WTC11 (cell line): ENCODE results near the gene CYB5A. TPM values are rescaled to one million over a fixed set of nuclear protein-coding genes. Genes with fewer than 3 reads are reported as not detected.

Experiments
- ATAC-seq: fragments of 200-7000 bp; cut with Tn5 transposase; 2 replicates; pipeline ENCODE4 v1.10.0; 2021; ENCODE audit warnings: mild to moderate bottlenecking, moderate library complexity
- CTCF ChIA-PET: fragments of 300-600 bp; sonication (Branson Sonifier 250); formaldehyde crosslinking; loops from one replicate; lab custom pipeline; 2021; ENCODE audit warnings: antibody characterized with exemption; lab: Charles Lee
- POLR2A ChIA-PET: fragments of 350-600 bp; sonication (Branson Sonifier 250); formaldehyde crosslinking; loops from one replicate; lab custom pipeline; 2021; ENCODE audit warnings: antibody characterized with exemption; lab: Charles Lee
- DNase-seq: peaks from one replicate; pipeline ENCODE4 v3.0.0; 2021; ENCODE audit warnings: low spot score
- H3K27ac Mint-ChIP-seq: 2 replicates; pipeline ENCODE4 v1.8.0; 2021; ENCODE audit warnings: mixed read lengths
- H3K27me3 Mint-ChIP-seq: 2 replicates; pipeline ENCODE4 v1.8.0; 2021; ENCODE audit warnings: low read depth, mild to moderate bottlenecking, moderate library complexity, mixed read lengths
- H3K36me3 Mint-ChIP-seq: 2 replicates; pipeline ENCODE4 v1.8.0; 2021; ENCODE audit warnings: mixed read lengths
- H3K4me1 Mint-ChIP-seq: 2 replicates; pipeline ENCODE4 v1.8.0; 2022; ENCODE audit warnings: mixed read lengths
- H3K4me3 Mint-ChIP-seq: 2 replicates; pipeline ENCODE4 v1.8.0; 2021; ENCODE audit warnings: mild to moderate bottlenecking, moderate library complexity, mixed read lengths
- H3K9me3 Mint-ChIP-seq: 2 replicates; pipeline ENCODE4 v1.8.0; 2021; ENCODE audit warnings: mixed read lengths
- CREM ChIP-seq: sonication (generic); formaldehyde crosslinking; IDR thresholded peaks from 2 replicates; pipeline ENCODE4 v1.8.1; 2022; ENCODE audit warnings: mild to moderate bottlenecking, missing genetic modification reagents, moderate library complexity
- ELF4 ChIP-seq: sonication (generic); formaldehyde crosslinking; IDR thresholded peaks from 2 replicates; pipeline ENCODE4 v1.8.1; 2022; ENCODE audit warnings: low read depth, mild to moderate bottlenecking, moderate library complexity, missing genetic modification reagents
- EMX1 ChIP-seq: fragments of 250-450 bp; sonication (Bioruptor Pico); IDR thresholded peaks from 2 replicates; pipeline ENCODE4 v1.8.0; 2021; ENCODE audit warnings: mild to moderate bottlenecking
- ESRRA ChIP-seq: sonication (generic); formaldehyde crosslinking; IDR thresholded peaks from 2 replicates; pipeline ENCODE4 v1.8.1; 2022; ENCODE audit warnings: mild to moderate bottlenecking, missing genetic modification reagents, borderline replicate concordance
- ETV6 ChIP-seq: sonication (generic); formaldehyde crosslinking; IDR thresholded peaks from 2 replicates; pipeline ENCODE4 v1.8.1; 2022; ENCODE audit warnings: mild to moderate bottlenecking, missing genetic modification reagents
- FOXJ3 ChIP-seq: sonication (generic); formaldehyde crosslinking; IDR thresholded peaks from 2 replicates; pipeline ENCODE4 v1.9.0; 2021; ENCODE audit warnings: missing genetic modification reagents, mild to moderate bottlenecking, borderline replicate concordance
- FOXK1 ChIP-seq: sonication (generic); formaldehyde crosslinking; IDR thresholded peaks from 2 replicates; pipeline ENCODE4 v1.8.0; 2022; ENCODE audit warnings: mild to moderate bottlenecking, moderate library complexity, missing genetic modification reagents
- FOXP1 ChIP-seq: sonication (generic); formaldehyde crosslinking; IDR thresholded peaks from 2 replicates; pipeline ENCODE4 v1.8.0; 2022; ENCODE audit warnings: missing genetic modification reagents, mild to moderate bottlenecking, moderate library complexity, borderline replicate concordance
- HMGA2 ChIP-seq: fragments of 250-450 bp; sonication (Bioruptor Pico); IDR thresholded peaks from 2 replicates; pipeline ENCODE4 v1.4.0; 2021; ENCODE audit warnings: mild to moderate bottlenecking, moderate library complexity
- JAZF1 ChIP-seq: fragments of 250-450 bp; sonication (Bioruptor Pico); IDR thresholded peaks from 2 replicates; pipeline ENCODE4 v1.9.0; 2021; ENCODE audit warnings: moderate library complexity, mild to moderate bottlenecking, inconsistent platforms
- NFE2L1 ChIP-seq: sonication (generic); formaldehyde crosslinking; IDR thresholded peaks from 2 replicates; pipeline ENCODE4 v1.8.1; 2023; ENCODE audit warnings: missing genetic modification reagents
- NR2C2 ChIP-seq: sonication (generic); formaldehyde crosslinking; IDR thresholded peaks from 2 replicates; pipeline ENCODE4 v1.8.0; 2022; ENCODE audit warnings: mild to moderate bottlenecking, missing genetic modification reagents
- PRRX2 ChIP-seq: fragments of 250-450 bp; sonication (Bioruptor Pico); IDR thresholded peaks from 2 replicates; pipeline ENCODE4 v1.8.0; 2021; ENCODE audit warnings: mild to moderate bottlenecking
- RORB ChIP-seq: fragments of 250-450 bp; sonication (Bioruptor Pico); IDR thresholded peaks from 2 replicates; pipeline ENCODE4 v1.9.0; 2021; ENCODE audit warnings: mild to moderate bottlenecking
- SMAD3 ChIP-seq: sonication (generic); formaldehyde crosslinking; IDR thresholded peaks from 2 replicates; pipeline ENCODE4 v1.8.0; 2022; ENCODE audit warnings: missing genetic modification reagents, mild to moderate bottlenecking, borderline replicate concordance
- ZBTB21 ChIP-seq: sonication (generic); formaldehyde crosslinking; IDR thresholded peaks from 2 replicates; pipeline ENCODE4 v1.8.1; 2023; ENCODE audit warnings: mild to moderate bottlenecking, missing genetic modification reagents, borderline replicate concordance
- ZNF263 ChIP-seq: sonication (generic); formaldehyde crosslinking; IDR thresholded peaks from 2 replicates; pipeline ENCODE4 v1.8.1; 2022; ENCODE audit warnings: low read depth, mild to moderate bottlenecking, moderate library complexity, missing genetic modification reagents
- ZNF317 ChIP-seq: sonication (generic); formaldehyde crosslinking; IDR thresholded peaks from 2 replicates; pipeline ENCODE4 v1.8.1; 2023; ENCODE audit warnings: low read depth, mild to moderate bottlenecking, moderate library complexity, missing genetic modification reagents, borderline replicate concordance
- ZNF416 ChIP-seq: fragments of 250-450 bp; sonication (Bioruptor Pico); IDR thresholded peaks from 2 replicates; pipeline ENCODE4 v1.9.0; 2021; ENCODE audit warnings: mild to moderate bottlenecking, inconsistent platforms
- ZNF423 ChIP-seq: fragments of 250-450 bp; sonication (Bioruptor Pico); IDR thresholded peaks from 2 replicates; pipeline ENCODE4 v2.1.2; 2022; ENCODE audit warnings: mild to moderate bottlenecking, moderate library complexity
- ZNF671 ChIP-seq: fragments of 250-450 bp; sonication (Bioruptor Pico); IDR thresholded peaks from 2 replicates; pipeline ENCODE4 v1.8.0; 2021; ENCODE audit warnings: mild to moderate bottlenecking
- total RNA-seq: library from RNA; stranded (reverse); gene quantifications from 3 replicates; pipeline ENCODE4 v1.2.3, GENCODE V29; 2021
- TF ChIP-seq, protein P1 (sequence below): sonication (generic); formaldehyde crosslinking; IDR thresholded peaks from 2 replicates; pipeline ENCODE4 v1.8.1; 2023; ENCODE audit warnings: mild to moderate bottlenecking, missing genetic modification reagents, moderate library complexity
- TF ChIP-seq, protein P2 (sequence below): fragments of 250-450 bp; sonication (Bioruptor Pico); IDR thresholded peaks from 2 replicates; pipeline ENCODE4 v2.1.2; 2022; ENCODE audit warnings: mild to moderate bottlenecking, moderate library complexity
- TF ChIP-seq, protein P3 (sequence below): sonication (generic); formaldehyde crosslinking; IDR thresholded peaks from 2 replicates; pipeline ENCODE4 v1.8.1; 2022; ENCODE audit warnings: mild to moderate bottlenecking, missing genetic modification reagents, moderate library complexity, borderline replicate concordance
- TF ChIP-seq, protein P4 (sequence below): sonication (generic); formaldehyde crosslinking; IDR thresholded peaks from 2 replicates; pipeline ENCODE4 v1.8.1; 2023; ENCODE audit warnings: mild to moderate bottlenecking, moderate library complexity, missing genetic modification reagents
- TF ChIP-seq, protein P5 (sequence below): sonication (generic); formaldehyde crosslinking; IDR thresholded peaks from 2 replicates; pipeline ENCODE4 v1.8.0; 2022; ENCODE audit warnings: mild to moderate bottlenecking, missing genetic modification reagents
- TF ChIP-seq, protein P6 (sequence below): sonication (generic); formaldehyde crosslinking; IDR thresholded peaks from 2 replicates; pipeline ENCODE4 v1.8.1; 2023; ENCODE audit warnings: mild to moderate bottlenecking, missing genetic modification reagents
- TF ChIP-seq, protein P7 (sequence below): sonication (generic); formaldehyde crosslinking; IDR thresholded peaks from 2 replicates; pipeline ENCODE4 v1.8.0; 2022; ENCODE audit warnings: mild to moderate bottlenecking, missing genetic modification reagents

The CYB5A gene
- total RNA-seq, 1 experiment from 2014 or later, result 127 TPM

DNA sequence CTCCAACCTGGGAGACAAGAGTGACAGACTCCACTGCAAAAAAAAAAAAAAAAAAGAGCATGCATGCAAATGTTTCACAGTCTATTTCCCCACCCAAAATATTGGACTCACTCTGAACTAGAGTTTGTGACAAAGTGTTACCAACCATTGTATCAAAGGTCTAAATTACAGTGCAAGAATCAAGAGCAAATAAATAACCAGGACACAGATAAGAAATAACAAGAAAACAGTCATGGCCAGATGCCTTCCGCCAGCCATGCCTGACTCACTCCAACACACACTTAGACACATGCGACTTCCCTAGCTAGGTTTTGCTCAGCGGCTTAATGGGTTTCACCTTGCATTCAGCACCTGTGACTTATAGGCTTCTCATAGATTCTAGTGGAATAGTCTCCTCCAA is 62.8 kb downstream of the CYB5A start:
- ATAC-seq, result no peak
- Mint-ChIP-seq H3K36me3 (no peaks in the 10 kb centered on the region), H3K27ac (no peak overlapping the region), H3K9me3 (no peaks in the 10 kb centered on the region)
- TF ChIP-seq, protein P1, sequence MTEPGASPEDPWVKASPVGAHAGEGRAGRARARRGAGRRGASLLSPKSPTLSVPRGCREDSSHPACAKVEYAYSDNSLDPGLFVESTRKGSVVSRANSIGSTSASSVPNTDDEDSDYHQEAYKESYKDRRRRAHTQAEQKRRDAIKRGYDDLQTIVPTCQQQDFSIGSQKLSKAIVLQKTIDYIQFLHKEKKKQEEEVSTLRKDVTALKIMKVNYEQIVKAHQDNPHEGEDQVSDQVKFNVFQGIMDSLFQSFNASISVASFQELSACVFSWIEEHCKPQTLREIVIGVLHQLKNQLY (CRISPR knock-in tag), result no peak
- TF ChIP-seq FOXP1 (CRISPR knock-in tag) (no peak), ESRRA (CRISPR knock-in tag) (no peak), JAZF1 (CRISPR knock-in tag) (no peak), PRRX2 (CRISPR knock-in tag) (no peak), ZNF317 (CRISPR knock-in tag) (no peak), RORB (CRISPR knock-in tag) (no peak), EMX1 (CRISPR knock-in tag) (no peak), FOXK1 (CRISPR knock-in tag) (no peak), SMAD3 (CRISPR knock-in tag) (no peak), ELF4 (CRISPR knock-in tag) (no peak), ZBTB21 (CRISPR knock-in tag) (no peak), NR2C2 (CRISPR knock-in tag) (no peak)
- TF ChIP-seq, protein P2, sequence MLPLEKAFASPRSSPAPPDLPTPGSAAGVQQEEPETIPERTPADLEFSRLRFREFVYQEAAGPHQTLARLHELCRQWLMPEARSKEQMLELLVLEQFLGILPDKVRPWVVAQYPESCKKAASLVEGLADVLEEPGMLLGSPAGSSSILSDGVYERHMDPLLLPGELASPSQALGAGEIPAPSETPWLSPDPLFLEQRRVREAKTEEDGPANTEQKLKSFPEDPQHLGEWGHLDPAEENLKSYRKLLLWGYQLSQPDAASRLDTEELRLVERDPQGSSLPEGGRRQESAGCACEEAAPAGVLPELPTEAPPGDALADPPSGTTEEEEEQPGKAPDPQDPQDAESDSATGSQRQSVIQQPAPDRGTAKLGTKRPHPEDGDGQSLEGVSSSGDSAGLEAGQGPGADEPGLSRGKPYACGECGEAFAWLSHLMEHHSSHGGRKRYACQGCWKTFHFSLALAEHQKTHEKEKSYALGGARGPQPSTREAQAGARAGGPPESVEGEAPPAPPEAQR, result no peak
- TF ChIP-seq, protein P3, sequence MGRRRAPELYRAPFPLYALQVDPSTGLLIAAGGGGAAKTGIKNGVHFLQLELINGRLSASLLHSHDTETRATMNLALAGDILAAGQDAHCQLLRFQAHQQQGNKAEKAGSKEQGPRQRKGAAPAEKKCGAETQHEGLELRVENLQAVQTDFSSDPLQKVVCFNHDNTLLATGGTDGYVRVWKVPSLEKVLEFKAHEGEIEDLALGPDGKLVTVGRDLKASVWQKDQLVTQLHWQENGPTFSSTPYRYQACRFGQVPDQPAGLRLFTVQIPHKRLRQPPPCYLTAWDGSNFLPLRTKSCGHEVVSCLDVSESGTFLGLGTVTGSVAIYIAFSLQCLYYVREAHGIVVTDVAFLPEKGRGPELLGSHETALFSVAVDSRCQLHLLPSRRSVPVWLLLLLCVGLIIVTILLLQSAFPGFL (CRISPR knock-in tag), result no peak
- TF ChIP-seq, protein P4, sequence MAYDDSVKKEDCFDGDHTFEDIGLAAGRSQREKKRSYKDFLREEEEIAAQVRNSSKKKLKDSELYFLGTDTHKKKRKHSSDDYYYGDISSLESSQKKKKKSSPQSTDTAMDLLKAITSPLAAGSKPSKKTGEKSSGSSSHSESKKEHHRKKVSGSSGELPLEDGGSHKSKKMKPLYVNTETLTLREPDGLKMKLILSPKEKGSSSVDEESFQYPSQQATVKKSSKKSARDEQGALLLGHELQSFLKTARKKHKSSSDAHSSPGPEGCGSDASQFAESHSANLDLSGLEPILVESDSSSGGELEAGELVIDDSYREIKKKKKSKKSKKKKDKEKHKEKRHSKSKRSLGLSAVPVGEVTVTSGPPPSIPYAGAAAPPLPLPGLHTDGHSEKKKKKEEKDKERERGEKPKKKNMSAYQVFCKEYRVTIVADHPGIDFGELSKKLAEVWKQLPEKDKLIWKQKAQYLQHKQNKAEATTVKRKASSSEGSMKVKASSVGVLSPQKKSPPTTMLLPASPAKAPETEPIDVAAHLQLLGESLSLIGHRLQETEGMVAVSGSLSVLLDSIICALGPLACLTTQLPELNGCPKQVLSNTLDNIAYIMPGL, result no peak
- TF ChIP-seq, protein P5, sequence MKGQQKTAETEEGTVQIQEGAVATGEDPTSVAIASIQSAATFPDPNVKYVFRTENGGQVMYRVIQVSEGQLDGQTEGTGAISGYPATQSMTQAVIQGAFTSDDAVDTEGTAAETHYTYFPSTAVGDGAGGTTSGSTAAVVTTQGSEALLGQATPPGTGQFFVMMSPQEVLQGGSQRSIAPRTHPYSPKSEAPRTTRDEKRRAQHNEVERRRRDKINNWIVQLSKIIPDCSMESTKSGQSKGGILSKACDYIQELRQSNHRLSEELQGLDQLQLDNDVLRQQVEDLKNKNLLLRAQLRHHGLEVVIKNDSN (CRISPR knock-in tag), result no peak
- TF ChIP-seq, protein P6, sequence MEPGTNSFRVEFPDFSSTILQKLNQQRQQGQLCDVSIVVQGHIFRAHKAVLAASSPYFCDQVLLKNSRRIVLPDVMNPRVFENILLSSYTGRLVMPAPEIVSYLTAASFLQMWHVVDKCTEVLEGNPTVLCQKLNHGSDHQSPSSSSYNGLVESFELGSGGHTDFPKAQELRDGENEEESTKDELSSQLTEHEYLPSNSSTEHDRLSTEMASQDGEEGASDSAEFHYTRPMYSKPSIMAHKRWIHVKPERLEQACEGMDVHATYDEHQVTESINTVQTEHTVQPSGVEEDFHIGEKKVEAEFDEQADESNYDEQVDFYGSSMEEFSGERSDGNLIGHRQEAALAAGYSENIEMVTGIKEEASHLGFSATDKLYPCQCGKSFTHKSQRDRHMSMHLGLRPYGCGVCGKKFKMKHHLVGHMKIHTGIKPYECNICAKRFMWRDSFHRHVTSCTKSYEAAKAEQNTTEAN, result no peak
- TF ChIP-seq, all 79 proteins: peak for 0
- peaks cover 2% of the 10 kb centered on the region; the same call in 1 of the 2 replicates for H3K4me1 Mint-ChIP-seq
- no peaks in the 10 kb centered on the region for H3K27me3 Mint-ChIP-seq
- ChIA-PET CTCF (no interaction called here), POLR2A (no interaction called here)
- no peak for DNase-seq
- H3K4me3 Mint-ChIP-seq, result no peak overlapping the region

DNA sequence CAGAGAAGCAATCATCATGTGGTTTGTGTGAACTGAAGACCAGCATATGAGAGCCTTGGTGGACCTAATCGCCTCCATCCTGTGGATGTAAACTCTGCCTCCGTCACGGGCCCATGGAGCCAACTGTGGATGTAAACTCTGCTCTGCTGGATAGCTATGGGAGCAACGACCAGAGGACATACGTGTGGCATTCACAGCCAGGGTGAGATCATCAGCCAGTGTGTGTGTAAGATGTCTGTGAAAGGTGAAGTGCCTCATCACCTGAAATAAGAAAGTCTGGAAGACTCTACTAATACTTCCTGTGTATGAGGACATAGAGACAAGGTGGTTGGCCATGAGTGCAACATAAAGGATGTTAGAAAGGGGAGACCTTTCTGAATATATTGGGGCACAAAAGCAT is 63.5 kb downstream of the CYB5A start:
- ChIA-PET POLR2A (interaction anchor here (0.6 kb wide), 1 partner anchor 12 kb away, joined by 3 read pairs; no protein-coding TSS in a partner anchor), CTCF (no interaction called here)
- no peak overlapping the region for H3K4me3 Mint-ChIP-seq
- H3K27ac Mint-ChIP-seq, result no peak overlapping the region
- H3K27me3 Mint-ChIP-seq, result no peaks in the 10 kb centered on the region
- no peak for DNase-seq
- H3K36me3 Mint-ChIP-seq, result no peaks in the 10 kb centered on the region
- 0 out of 2 replicates have a peak, but pooled peaks cover under 1% of the 10 kb centered on the region for H3K9me3 Mint-ChIP-seq
- peaks cover 2% of the 10 kb centered on the region; the same call in 1 of the 2 replicates for H3K4me1 Mint-ChIP-seq
- ATAC-seq, result no peak
- TF ChIP-seq ESRRA (CRISPR knock-in tag), result no peak
- TF ChIP-seq ZNF263 (CRISPR knock-in tag), result no peak
- TF ChIP-seq HMGA2, result no peak
- TF ChIP-seq FOXJ3 (CRISPR knock-in tag), result no peak
- no peak for TF ChIP-seq ZNF423 (CRISPR knock-in tag)
- TF ChIP-seq ETV6 (CRISPR knock-in tag), result no peak
- no peak for TF ChIP-seq NFE2L1 (CRISPR knock-in tag)
- no peak for TF ChIP-seq ZNF416
- TF ChIP-seq ZNF671 (CRISPR knock-in tag), result no peak
- TF ChIP-seq CREM (CRISPR knock-in tag), result no peak
- TF ChIP-seq, protein P1 (CRISPR knock-in tag), result no peak
- TF ChIP-seq, protein P7, sequence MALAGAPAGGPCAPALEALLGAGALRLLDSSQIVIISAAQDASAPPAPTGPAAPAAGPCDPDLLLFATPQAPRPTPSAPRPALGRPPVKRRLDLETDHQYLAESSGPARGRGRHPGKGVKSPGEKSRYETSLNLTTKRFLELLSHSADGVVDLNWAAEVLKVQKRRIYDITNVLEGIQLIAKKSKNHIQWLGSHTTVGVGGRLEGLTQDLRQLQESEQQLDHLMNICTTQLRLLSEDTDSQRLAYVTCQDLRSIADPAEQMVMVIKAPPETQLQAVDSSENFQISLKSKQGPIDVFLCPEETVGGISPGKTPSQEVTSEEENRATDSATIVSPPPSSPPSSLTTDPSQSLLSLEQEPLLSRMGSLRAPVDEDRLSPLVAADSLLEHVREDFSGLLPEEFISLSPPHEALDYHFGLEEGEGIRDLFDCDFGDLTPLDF (CRISPR knock-in tag), result no peak
- TF ChIP-seq ZNF317 (CRISPR knock-in tag), result no peak
